Fibroblast of skin of scalp (primary cell): ENCODE results near the gene LRMDA.
A peak's percentile ranks its signal among the peaks of the same experiment; 100 is the strongest.

Experiments used
- DNase-seq: peaks from one replicate; pipeline ENCODE4 v3.0.0-alpha.2; 2013

The LRMDA gene

DNA sequence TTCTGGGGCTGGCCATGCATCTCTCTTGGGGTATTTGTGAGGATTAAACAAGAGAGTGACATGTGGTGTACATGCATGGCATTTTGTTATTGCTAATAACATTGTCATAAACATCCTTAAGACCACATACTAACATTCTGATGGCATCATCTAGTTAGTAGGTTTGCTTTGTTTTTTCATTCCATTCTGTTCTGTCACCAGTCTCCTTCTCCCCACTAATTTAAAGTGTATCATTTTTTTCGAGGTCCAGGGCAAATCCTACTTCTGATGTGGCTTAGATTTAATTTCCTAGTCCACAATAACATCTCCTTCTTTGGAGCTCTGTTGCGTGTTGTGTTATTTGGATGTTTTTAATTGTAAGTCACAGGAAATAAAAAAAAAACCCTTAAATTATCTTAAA, 248.1 kb downstream of the LRMDA start:
- DNase-seq: peak; percentile 42

DNA sequence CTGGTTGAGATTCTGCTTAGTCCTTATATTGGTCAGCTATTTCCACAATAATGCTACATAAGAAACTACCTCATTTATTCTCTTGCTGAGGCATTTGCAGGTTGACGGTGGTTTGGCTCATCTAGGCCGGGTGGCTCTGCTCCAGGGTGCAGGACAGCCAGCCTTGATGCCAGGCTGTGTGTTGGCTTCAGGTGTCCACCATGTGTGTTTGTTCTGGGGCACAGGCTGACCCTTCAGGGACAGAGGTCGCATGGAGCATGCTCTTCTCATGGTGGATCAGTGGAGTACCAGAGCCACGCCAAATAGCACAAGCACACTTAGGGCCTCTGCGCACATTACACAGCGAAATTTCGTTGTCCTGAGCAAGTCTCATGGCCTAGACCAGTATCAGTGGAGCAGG, 249.9 kb downstream of the LRMDA start:
- no peak for DNase-seq

DNA sequence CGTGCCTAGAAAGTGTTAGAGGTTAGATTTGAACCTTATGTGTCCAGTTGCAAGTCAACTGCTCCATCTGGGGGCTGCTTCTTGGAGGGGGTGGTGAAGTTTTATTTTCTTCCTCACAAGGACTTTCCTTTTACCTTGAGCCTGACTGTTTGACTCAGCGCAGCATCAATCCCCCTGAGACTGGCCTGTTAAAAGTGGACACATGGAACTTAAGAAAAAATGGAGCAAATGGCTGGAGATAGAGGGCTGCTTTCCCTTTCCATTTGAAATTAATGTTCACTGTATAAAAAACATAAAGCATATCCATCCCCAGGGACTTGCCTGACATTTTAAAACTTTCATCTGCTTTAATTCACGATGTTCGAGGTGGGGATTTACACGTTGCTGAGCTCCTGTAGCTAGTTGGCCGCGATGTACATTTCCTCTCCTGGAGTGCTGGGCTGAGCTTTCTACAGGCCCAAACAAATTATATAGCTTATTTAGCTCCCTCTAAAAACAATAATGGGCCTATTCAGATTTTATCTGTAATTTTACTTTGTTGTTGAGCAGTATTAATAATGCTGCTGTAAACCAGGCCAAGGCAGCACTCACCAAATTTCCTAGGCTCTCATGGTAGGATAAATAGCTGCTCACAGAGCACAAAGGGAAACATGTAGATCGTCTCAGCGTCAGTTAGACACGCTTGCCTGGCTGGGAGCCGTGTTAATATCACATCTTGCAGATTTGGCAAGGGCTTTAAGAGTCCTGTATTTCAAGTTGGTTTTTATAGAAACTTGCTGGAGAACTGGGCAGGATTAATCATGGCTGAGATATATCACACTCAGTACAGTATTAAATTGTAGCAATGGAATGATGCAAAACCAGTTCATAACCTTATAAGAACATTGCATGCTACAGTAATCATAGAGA, 251.5 kb downstream of the LRMDA start:
- DNase-seq: no peak

DNA sequence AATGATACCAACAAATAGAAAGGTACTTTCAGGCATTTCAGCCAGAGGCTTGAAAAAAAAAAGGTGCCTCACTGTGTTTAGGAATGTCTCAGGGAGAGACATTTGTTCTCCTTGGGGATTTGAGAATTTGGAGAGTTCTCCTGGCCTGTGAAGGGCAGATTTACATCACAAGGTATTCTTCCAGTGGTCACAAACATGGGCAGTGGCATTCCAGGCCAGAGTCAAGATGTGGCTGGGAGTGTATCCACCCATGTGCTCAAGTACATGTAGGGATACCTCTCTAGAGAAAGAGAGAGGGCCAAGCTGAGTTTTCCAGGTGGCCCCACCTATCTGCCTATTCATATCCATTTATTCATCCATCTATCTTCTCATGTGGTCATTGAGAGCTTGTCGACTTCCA, 253.8 kb downstream of the LRMDA start:
- no peak for DNase-seq

DNA sequence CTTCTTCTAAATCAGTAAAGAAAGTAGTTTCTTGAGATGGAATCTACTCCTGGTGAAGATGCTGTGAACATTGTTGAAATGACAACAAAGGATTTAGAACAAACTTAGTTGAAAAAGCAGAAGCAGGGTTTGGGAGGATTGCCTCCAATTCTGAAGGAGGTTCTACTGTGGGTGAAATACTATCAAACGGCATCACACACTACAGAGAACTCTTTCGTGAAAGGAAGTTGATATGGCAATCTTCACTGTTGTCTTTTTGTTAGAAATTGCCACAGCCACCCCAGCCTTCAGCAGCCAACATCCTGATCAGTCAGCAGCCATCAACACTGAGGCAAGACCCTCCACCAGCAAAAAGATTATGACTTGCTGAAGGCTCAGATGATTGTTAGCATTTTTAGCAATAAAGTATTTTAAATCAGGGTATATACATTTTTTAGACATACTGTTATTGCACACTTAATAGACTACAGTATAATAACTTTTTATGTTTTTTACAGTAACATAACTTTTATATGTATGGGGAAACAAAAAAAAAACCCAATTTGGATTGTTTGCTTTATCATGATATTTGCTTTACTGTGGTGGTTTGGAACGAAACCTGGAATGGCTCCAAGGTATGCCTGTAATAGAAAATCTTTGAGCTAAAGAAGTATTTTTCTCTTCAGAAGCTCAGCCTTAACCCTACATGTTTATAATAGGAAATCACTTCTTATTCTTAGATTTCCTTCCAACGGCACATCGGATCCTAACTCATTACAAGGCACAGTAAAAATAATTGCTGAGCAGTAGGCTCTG, 257.3 kb downstream of the LRMDA start:
- DNase-seq: no peak

DNA sequence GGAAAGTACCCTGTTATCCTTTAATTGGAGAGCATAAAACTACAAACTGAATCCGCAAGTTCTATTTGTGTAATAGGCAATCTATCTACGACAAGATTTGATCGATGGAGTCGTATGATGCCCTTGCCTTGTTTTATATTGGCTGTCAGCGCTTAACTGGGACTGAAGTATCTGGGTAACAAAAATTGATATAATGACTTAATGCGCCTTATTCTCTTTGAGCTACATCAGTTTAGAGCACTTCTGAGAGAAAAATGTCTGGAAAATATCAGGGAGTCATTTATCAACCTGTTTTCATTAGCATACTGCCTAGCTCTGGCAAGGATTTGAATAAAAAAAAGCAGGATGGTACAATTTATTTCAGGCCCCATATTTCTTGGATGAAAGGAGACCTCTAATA, 262.1 kb downstream of the LRMDA start:
- no peak for DNase-seq

DNA sequence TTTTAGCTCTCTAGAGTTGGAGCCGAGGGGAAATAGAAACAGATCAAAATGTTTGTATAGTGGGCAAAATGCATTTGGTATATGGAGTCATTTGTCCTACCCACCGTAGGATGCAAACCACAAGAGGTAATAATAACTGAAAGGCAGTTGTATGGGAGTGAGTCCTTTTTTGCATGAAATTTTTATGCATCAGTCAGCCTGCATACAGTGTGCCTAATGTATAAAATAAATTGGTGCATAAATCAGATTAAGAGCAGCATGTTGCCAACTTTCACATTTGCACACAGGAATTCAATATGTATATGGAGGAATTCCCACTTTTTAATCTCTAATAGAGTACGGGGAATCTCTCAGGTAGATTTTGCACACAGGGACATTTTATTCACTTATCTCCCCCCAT, 262.8 kb downstream of the LRMDA start:
- DNase-seq: no peak

DNA sequence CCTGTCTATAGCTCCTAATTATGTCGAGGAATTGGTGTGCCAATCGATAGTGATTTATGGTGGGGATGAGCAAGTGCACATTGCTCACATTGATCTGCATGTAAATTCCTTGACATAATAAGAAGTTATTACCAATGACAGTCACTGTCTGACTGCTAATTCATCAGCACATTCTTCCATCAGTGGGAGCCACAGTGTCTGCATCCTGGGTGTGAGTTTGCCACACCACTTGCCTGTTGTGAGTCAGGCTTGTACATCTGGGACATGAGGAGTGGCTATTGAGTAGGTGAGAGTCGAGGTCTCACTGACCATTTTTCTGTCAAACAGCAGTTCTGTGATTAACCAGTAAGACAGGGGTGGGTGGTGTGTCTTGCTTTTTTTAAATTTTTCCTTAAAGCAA, 263.4 kb downstream of the LRMDA start:
- no peak for DNase-seq

DNA sequence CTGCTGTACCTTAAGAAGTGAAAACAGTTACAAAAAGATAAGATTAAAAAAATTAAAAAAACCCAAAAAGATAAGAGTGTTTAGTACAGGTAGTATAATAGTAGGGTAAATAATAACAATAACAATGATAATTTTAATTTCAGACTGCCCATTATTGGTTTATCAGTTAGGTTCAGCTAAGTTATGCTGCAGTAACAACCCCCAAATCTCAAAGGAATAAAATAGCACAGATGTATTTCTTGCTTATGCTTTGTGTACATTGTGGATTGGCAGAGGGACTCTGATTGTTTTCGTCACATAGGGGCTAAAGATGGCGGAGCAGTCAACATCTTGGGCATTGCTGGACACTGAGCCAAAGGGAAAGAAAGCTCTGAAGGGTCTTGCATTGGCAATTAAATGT, 264.6 kb downstream of the LRMDA start:
- no peak for DNase-seq

DNA sequence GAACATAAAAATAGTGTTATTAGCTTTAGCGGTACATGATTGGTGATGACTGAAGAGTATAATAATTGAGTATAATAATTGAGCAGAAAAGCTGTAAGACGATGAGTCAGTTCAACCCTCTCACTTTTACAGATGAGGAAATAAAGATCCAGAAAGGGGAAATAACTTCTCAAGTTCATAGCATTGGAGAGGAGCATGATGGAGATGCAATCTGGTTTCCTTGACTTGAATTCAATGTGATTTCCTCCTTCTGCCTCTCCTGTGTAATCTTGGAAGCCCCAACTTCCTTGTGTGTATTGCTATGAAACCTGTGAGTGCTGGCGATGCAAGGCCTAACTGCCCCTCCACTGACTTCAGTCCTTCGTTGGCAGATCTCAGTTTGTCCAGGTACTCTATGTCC, 265.1 kb downstream of the LRMDA start:
- DNase-seq: no peak

DNA sequence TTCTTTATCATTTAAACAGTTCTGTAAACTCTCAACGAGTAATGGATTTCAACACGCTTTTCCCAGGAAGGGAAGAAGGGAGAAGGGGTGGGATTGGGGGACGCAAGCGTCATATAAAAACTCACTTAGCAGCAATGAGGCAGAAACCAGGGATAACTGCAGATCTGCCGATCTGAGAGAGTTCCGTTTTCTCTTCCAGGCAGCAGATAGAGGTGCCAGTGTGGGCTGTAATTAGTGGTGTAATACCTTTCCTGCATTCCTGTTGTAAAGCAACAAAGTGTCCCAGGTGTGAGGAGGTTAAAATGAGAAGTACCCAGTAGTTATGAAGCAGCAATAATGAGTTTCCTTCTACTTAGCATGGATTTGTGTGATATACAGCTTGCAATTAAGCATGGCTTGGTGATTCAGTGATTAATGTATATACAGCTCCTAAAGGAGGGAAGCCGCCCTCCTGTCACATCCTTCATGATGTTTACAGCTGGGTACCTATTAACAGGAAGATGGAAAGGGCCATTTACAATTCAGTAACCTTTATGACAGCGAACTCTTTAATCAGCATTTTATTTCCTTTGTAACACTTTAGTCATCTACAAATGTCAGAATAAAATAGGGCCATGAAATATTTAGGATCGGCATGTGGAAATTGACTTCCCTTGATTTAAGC, 271.9 kb downstream of the LRMDA start:
- DNase-seq: no peak

DNA sequence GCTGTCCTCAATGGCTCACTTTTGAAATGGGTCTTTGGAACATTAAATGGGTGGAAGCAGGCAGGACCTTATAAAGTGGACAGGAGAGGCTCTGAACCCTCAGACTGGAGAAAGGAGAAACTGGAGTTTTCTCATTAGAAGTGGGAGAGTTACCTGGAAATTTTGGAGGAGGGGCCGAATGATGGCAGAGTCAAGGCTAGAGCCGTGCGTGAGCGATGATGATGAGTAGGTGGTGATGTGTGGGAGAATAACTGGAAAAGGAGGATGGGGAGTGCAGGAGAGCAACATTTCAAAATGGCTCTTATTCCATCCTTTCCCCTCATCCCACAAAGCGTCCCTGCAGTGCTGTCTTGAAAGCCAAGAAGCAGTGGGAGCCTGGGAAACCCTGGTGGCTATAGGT, 274.0 kb downstream of the LRMDA start:
- DNase-seq: no peak

DNA sequence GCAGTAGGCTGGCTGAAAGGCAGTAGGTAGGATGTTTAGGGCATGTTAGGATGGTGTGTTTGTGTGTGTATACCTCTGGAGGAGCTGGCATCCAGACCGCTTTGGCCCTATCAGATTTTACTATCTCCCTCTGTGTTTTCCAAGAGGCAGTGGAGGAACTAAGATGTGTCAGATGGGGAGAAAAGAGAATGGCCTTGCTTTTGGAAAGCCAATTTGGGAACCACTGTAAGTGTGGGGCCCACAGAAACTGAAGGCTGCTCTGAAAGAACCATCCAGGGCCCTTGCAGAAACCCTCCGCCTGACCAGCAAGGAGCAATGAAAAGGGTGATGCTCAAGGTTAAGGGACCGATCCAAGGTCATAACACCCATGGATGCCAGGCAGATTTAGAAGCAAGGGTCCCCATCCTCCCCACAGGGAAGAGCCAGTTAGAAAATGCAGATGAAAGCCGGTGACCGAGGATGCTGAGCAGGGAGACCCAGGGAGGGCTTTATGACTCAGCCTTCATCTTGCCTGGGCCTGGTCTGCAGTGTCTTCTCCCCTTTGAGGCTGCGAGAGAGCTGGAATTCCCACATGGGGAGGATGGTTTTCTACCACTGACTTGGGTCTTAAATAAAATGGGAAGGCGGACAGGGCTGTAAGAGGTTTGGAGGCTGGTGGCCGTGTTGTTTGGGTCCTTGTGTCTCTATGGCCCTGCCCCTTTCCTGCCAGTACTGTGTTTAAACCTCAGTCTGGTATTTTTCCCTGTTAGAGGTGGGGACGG, 275.8 kb downstream of the LRMDA start:
- DNase-seq: no peak

DNA sequence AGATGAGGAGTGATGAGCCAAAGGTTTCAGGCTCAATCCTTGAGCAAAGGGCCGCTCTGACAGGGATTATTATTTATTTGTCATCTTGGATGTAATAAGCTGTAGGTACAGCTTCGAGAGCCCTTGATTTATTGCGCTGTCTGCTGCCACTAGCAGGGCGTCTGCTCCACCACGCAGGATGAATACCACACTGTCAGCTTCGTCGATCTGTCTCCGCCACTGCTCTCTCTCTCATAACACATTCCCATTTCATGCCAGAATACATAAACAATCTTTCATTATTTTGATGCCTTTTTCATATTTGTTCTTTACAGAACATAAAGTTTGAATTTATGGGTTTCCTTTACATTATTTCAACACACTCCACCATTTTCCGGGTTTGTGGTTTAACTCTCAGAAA, 276.6 kb downstream of the LRMDA start:
- no peak for DNase-seq

DNA sequence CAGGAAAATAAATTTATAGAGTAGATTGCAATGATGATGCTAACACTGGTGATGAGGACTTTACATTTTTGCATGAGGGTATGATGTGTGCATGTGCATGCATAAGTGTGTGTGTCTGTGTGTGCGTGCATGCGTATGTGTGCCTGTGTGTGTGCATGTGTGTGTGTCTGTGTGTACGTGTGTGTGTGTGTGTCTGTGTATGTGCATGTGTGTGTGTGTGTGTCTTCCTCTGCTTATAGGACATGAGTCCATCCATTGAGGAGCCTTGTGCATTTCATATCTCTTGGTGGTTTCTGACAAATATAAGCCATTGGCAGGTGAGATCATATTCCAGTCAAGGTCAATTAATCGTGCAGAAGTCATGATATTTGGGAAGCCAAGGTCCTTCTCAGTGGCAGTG, 277.8 kb downstream of the LRMDA start:
- DNase-seq: no peak

DNA sequence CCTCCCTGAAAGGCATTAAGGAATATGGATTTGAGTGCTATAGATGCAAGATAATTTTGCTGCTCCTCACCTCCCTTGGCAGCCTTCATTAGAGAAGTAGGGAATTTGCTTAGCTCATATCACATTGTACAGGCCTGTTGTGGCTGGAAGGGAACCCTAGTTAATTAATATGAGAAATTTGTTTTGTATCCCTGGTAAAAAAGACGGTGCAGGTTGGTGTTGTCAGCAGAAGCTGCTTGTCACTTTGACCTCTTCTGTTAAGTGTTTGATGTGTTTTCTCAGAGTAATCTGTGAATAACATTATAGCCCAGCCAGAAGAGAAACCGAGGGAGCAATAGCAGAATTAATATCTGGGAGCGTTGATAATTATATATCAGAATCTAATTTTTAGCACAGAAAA, 278.4 kb downstream of the LRMDA start:
- DNase-seq: no peak

DNA sequence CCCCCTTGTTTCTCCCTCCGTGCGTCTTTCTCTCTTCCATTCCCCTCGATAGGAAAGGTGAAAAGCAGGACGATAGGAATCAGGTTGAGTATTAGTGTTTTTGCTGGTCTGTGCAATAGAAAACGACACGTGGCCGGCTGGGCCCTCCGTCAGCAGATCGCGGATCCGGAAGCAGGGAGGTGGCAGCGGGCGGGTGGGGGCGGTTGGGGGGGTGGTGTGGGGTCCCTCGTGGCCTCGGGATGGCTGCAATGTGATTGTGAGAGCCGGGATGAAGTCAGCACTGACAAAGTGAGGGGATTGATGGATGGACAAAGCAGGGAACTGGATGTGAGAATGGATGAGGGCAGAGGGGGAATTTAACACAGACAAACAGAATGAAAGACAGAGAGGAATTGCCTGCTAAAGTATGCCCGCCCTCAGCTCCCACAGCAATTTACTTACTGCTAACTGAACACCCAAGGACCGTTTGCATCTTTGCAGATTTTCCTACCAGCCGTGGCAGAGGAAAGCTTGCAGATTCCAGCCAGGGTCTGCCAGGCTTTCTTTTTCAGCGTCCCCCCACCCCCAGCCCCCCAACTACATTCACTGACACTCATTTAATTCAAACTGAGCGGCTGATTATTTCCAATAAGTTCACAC, 280.9 kb downstream of the LRMDA start:
- no peak for DNase-seq

DNA sequence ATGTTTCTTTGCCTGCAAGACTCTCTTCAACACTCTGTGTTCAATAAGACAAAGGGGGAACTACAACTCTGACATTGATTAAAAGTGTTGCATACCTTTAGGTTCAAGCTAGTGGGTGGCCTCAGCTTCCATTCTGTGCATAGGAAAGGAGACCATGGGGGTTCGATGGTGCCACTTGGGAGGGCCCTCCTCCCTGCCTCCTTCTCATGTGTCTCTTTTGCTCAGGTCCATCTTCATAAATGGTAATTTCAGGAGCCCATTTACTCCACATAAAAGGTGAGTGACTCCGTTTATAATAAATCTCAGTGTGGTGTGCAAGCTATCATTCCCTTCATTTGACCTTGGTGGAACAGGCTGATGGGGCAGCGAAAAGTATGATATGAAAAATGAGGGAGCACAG, 285.1 kb downstream of the LRMDA start:
- DNase-seq: no peak

DNA sequence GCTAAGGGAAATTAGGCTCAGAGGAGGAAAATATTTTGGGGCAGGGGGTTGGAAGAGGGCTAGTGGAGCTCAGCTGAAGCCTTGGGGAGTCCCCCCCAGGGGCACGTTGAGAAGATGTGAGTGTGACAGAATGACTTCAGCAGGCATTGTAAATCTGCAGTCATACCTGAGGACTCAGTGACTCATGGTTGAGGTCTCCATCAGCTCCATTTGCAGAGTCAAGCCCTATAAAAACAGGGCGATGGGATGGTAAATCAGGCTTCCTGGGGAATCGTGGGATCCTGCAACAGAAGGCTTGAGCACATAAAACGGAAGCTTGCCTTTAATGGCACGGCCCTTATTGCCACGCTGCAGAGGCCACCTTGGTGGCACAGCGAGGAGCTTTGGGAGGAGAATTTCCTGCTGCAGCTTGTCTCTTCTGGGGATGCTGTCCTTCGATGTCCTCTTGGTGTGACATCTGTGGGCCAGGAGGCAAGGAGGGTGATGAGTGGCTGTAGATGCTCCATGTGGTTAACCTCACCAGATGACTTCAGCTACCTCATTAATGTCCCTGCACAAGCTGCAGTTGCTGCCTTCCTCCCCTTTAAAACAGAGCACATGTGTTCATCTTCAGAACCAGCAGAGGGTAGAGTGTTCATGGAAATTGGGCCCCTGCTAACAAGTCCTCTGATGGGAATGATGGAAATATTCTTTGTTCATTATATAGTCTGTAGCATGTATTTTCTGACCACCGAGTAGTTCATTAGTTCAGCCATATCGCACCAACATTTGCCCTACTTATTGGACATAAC, 285.9 kb downstream of the LRMDA start:
- peak; percentile 36 for DNase-seq

DNA sequence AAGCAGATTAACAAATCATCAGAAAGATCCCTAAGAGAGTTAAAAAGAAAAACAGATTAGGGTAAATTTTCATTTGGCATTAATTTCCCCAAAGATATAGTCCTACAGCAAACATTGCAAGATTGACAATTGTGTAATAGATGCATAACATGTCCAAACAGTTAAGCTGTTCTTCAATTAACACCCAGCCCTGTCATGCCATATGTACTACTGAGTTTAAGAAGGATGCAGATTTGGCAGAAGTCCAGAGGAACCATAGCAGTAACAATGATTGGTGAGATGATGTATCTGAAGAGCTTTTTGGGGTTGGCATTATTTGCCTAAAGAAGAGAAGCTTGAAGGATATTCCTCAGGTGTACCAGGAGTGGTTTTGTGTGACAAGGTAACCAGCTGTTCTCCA, 287.6 kb downstream of the LRMDA start:
- no peak for DNase-seq

DNA sequence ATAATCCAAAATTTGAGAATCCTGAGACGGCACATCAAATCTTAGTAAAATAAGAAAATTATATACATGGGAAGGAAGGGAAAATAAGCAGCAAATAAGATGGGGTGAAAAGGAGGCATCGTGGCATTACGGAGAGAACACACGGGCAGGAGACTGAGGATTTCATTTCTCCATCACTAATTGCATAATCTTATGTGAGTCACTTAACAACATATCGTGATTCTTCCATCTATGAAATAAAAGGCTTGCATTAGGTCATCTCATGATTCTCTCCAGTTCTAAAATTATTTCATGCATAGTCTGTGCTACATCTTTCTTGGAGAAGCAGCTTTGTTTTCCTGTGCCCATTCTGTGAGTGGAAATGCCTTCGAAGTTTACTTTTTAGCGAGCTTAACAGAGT, 288.7 kb downstream of the LRMDA start:
- no peak for DNase-seq
